Fibroblast of gingiva (primary cell): Measurements from ENCODE around the gene ME3.
A peak's percentile ranks its signal among the peaks of the same experiment; 100 is the strongest.

Experiments used
- DNase-seq: peaks from one replicate; pipeline ENCODE4 v3.0.0-alpha.2; 2011; ENCODE audit warnings: low read depth

The ME3 gene

GRCh38 chr11:86672007-86672621 lies at the start of gene ME3:
Gene ME3 (minus strand): TSS chr11:86672616.
- DNase-seq: peak; percentile 59

GRCh38 chr11:86722006-86722405 lies 49.6 kb upstream of the ME3 start:
- peak; percentile 78 for DNase-seq

GRCh38 chr11:86720546-86720945 lies 48.1 kb upstream of the ME3 start:
- no peak for DNase-seq

GRCh38 chr11:86719781-86720463 lies 47.5 kb upstream of the ME3 start:
- DNase-seq: peak; percentile 23

- no peak for DNase-seq
These were observed 46.6 kb upstream of the ME3 start for GRCh38 chr11:86718999-86719398.

- DNase-seq: no peak
These were observed 46.1 kb upstream of the ME3 start for GRCh38 chr11:86718521-86718920.

GRCh38 chr11:86717817-86718501 lies 45.5 kb upstream of the ME3 start:
- no peak for DNase-seq

GRCh38 chr11:86715611-86716010 lies 43.2 kb upstream of the ME3 start:
- no peak for DNase-seq

GRCh38 chr11:86713552-86713951 lies 41.1 kb upstream of the ME3 start:
- DNase-seq: no peak

- no peak for DNase-seq
These were observed 38.5 kb upstream of the ME3 start for GRCh38 chr11:86710936-86711335.

GRCh38 chr11:86708669-86709068 lies 36.3 kb upstream of the ME3 start:
- DNase-seq: no peak

- DNase-seq: no peak
These were observed 34.1 kb upstream of the ME3 start for GRCh38 chr11:86706338-86707131.

- DNase-seq: no peak
These were observed 32.3 kb upstream of the ME3 start for GRCh38 chr11:86704710-86705109.

- DNase-seq: no peak
These were observed 31.6 kb upstream of the ME3 start for GRCh38 chr11:86703987-86704386.

- peak; percentile 52 for DNase-seq
These were observed 30.0 kb upstream of the ME3 start for GRCh38 chr11:86702220-86702983.

- DNase-seq: no peak
These were observed 26.8 kb upstream of the ME3 start for GRCh38 chr11:86699040-86699791.

- DNase-seq: no peak
These were observed 26.2 kb upstream of the ME3 start for GRCh38 chr11:86698639-86699038.

- no peak for DNase-seq
These were observed 24.0 kb upstream of the ME3 start for GRCh38 chr11:86696451-86696850.

GRCh38 chr11:86696004-86696403 lies 23.6 kb upstream of the ME3 start:
- peak; percentile 88 for DNase-seq

GRCh38 chr11:86695373-86695772 lies 23.0 kb upstream of the ME3 start:
- DNase-seq: peak; percentile 28

- DNase-seq: no peak
These were observed 21.1 kb upstream of the ME3 start for GRCh38 chr11:86693518-86693917.
